GM12864 (cell line): ENCODE results near the gene PYCARD.
"Not testable (repeated sequence)": the region's sequence is repeated elsewhere in the genome, so short reads cannot be mapped to it uniquely, and the experiment has no call there.

ENCODE experiments used
- DNase-seq: peaks from one replicate; pipeline ENCODE4 v3.0.0-alpha.2; 2011; ENCODE audit warnings: low read depth
- H3K4me3 ChIP-seq: 2 replicates; pipeline ENCODE4 v1.5.1; 2011; ENCODE audit warnings: mild to moderate bottlenecking, low read depth, low read length, control low read depth
- TF ChIP-seq, protein P1 (sequence below): IDR thresholded peaks from 2 replicates; pipeline ENCODE4 v1.5.1; 2011; ENCODE audit warnings: low read depth, mild to moderate bottlenecking, moderate library complexity, low read length, control low read depth, inconsistent platforms; ENCODE audit errors: missing control alignments

PYCARD gene

DNA sequence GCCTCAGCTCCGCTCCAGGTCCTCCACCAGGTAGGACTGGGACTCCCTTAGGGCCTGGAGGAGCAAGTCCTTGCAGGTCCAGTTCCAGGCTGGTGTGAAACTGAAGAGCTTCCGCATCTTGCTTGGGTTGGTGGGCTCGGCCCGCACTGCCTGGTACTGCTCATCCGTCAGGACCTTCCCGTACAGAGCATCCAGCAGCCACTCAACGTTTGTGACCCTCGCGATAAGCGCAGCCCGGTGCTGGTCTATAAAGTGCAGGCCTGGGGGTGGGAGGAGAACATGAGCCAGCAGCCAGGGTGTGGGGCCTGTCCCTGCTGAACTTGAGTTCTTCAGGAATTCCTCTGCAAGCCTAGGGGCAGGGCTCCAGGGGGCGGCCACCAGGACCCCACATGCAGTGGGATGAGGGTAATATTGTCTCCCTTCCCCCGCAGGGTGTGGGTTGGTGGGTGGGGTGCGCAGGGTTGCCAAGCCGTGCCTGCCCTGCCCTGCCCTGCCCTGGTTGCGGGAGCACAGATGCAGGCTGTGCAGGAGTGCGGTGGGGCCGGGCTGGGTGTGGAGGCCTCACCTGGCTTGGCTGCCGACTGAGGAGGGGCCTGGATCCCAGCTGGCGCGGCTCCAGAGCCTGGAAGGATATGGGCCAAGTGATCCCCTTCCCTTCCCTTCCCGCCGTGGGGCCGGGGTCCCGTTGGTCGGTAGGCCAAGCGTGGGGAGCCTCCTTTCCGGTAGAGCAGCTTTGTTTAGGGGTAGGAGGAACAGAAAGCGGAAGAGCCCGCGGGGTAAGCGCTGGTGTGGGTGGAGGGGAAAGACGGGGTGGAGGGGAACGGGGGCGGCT, 762 bp downstream of the PYCARD start:
- TF ChIP-seq, protein P1, sequence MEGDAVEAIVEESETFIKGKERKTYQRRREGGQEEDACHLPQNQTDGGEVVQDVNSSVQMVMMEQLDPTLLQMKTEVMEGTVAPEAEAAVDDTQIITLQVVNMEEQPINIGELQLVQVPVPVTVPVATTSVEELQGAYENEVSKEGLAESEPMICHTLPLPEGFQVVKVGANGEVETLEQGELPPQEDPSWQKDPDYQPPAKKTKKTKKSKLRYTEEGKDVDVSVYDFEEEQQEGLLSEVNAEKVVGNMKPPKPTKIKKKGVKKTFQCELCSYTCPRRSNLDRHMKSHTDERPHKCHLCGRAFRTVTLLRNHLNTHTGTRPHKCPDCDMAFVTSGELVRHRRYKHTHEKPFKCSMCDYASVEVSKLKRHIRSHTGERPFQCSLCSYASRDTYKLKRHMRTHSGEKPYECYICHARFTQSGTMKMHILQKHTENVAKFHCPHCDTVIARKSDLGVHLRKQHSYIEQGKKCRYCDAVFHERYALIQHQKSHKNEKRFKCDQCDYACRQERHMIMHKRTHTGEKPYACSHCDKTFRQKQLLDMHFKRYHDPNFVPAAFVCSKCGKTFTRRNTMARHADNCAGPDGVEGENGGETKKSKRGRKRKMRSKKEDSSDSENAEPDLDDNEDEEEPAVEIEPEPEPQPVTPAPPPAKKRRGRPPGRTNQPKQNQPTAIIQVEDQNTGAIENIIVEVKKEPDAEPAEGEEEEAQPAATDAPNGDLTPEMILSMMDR, result no peak
- H3K4me3 ChIP-seq, result peak overlapping the region; percentile 62
- DNase-seq, result no peak

DNA sequence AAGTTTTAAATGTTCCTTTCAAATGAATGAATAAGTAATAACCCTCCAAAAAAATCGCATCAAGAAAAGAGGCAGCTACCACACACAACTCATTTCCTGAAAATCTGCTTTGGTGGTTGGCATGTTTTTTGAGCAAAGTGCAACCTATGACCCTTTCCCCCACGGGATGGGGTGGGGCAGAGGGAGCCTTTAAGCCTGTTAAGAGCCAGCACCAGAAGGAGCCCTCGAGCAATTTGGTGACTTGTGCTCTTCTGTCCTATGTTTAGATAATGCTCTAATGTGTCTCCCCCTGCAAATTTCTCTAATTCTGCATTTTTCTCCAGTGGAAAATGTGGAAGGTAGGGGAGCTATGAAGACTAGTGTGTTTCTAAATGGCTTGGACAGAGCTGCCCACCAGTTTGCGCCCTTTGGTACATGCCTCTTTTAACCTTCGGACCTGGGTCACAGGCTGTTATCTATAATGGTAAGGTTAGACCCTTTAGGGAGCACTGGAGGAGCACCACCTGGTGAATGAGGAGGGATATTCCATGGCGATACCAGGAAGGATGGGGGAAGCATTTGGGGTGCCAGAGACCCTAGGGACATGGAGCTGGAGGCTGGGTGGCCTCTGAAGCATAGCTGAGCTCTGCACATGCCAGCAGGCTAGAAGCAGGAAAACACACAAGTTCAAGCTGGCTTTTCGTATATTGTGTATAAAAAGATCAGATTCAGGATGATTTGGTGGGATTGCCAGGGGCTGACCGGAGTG, 1.6 kb downstream of the PYCARD start:
- TF ChIP-seq, protein P1, result peak; percentile 23
- DNase-seq, result no peak
- H3K4me3 ChIP-seq, result peak overlapping the region; percentile 62

DNA sequence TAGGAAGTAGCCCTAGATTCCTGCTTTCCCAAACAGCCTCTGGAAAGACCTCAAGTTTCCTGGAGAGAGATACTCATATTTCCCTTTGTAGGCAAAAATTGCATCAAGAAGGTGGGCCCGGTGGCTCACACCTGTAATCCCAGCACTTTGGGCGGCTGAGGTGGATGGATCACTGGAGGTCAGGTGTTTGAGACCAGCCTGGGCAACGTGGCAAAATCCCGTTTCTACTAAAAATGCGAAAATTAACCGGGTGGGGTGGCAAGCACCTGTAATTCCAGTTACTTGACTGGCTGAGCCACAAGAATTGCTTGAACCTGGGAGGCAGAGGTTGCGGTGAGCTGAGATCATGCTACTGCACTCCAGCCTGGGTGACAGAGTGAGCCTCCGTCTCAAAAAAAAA, 2.4 kb downstream of the PYCARD start:
- H3K4me3 ChIP-seq, DNase-seq: not testable (repeated sequence)

GRCh38 chr16:31199430-31200041, 3.0 kb downstream of the PYCARD start:
- no peak overlapping the region for H3K4me3 ChIP-seq
- TF ChIP-seq, protein P1, result no peak
- no peak for DNase-seq

DNA sequence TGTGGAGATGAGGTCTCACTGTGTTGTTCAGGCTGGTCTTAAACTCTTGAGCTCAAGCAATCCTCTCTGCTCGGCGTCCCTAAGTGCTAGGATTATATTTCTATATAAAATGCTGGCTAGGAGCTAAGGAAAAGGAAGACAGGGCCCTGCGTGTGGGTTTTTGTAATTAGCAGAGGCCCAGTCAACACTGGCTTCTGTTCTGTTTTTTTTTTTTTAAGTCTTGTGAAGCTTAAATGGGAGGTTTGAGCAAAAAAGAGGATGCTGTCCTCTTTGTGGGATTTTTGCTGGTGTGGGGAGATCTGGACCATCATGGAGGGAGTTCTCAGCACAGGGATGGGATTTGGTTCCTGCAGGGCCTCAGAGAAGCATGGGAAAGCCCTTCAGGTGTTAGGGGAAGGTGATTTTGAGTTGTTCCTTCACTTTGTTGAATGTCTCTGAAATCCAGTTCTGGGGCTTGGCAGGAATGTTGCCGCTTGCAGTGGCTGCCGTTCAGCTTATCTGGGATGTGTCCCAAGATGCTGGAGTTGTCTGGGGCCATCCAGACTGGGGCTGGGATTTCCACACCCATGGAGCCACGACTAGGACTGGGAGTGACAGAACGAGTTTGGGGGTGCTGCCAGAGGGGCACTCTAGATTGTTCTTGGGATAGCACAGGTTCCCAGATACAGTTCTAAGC, 4.2 kb downstream of the PYCARD start:
- TF ChIP-seq, protein P1, result no peak
- DNase-seq, result no peak
- no peak overlapping the region for H3K4me3 ChIP-seq

GRCh38 chr16:31196324-31197088, 6.1 kb downstream of the PYCARD start:
- no peak for DNase-seq
- no peak overlapping the region for H3K4me3 ChIP-seq
- TF ChIP-seq, protein P1, result no peak

GRCh38 chr16:31195861-31196260, 6.7 kb downstream of the PYCARD start:
- H3K4me3 ChIP-seq, DNase-seq: not testable (repeated sequence)
